Activated CD4-positive, alpha-beta T cell treated with anti-CD3 and anti-CD28 coated beads, Interleukin-2, amount 10 ng/mL, durations not matched to agents 24 days and 14 days (primary cell): ENCODE data around the gene UNC13B. TPM values are rescaled to one million over a fixed set of nuclear protein-coding genes. Genes with fewer than 3 reads are reported as not detected.
"Not testable (repeated sequence)": the region's sequence is repeated elsewhere in the genome, so short reads cannot be mapped to it uniquely, and the experiment has no call there.

Experiments used
- DNase-seq: peaks from one replicate; pipeline ENCODE4 v3.0.0; 2022
- H3K27ac Mint-ChIP-seq: one replicate; pipeline ENCODE4 v1.8.0; 2022; ENCODE audit warnings: mild to moderate bottlenecking, mixed read lengths
- H3K27me3 Mint-ChIP-seq: one replicate; pipeline ENCODE4 v1.8.0; 2022; ENCODE audit warnings: mixed read lengths
- H3K36me3 Mint-ChIP-seq: one replicate; pipeline ENCODE4 v1.8.0; 2022; ENCODE audit warnings: low read depth, mild to moderate bottlenecking, mixed read lengths
- H3K4me1 Mint-ChIP-seq: one replicate; pipeline ENCODE4 v1.8.0; 2021; ENCODE audit warnings: mixed read lengths
- H3K4me3 Mint-ChIP-seq: one replicate; pipeline ENCODE4 v1.8.0; 2022; ENCODE audit warnings: mild to moderate bottlenecking, moderate library complexity, mixed read lengths
- H3K9me3 Mint-ChIP-seq: one replicate; pipeline ENCODE4 v1.8.0; 2021; ENCODE audit warnings: mixed read lengths
- intact Hi-C: fragments of 100-400 bp; cut with micrococcal nuclease; formaldehyde crosslinking; loops from one replicate; pipeline ENCODE4 v1.15.1; 2023
- total RNA-seq: library from RNA; stranded (reverse); gene quantifications from 2 replicates; pipeline ENCODE4 v1.2.3, GENCODE V29; 2022

The UNC13B gene
- total RNA-seq, 1 donor from 2014 or later = 0.51 TPM

DNA sequence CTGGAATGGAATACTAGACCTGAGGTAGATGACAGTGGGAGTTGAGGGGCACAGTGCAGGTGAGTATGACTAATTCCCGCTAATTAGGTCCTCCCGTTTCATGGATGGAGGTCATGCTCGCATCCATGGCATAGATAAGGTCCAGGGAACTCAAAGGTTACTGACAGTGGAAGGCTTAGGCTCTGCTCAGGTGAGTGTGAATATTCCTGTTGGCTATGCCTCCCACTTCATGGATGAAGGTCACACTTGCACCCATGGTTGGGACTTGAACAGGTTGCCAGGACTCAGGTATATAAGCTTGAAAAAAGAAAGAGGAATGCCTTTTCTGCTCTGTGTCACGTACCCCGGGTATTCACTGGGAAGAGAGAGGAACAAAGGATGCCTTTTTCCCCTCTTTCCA lies 19.8 kb upstream of the UNC13B start:
- no peak for DNase-seq
- no peaks in the 10 kb centered on the region for H3K27me3 Mint-ChIP-seq
- intact Hi-C loops = no loop called here
- H3K27ac Mint-ChIP-seq = no peak overlapping the region
- H3K9me3 Mint-ChIP-seq = peaks cover 12% of the 10 kb centered on the region
- H3K4me1 Mint-ChIP-seq = no peaks in the 10 kb centered on the region
- H3K36me3 Mint-ChIP-seq = no peaks in the 10 kb centered on the region
- H3K4me3 Mint-ChIP-seq = no peak overlapping the region

GRCh38 chr9:35147941-35148563 lies 13.8 kb upstream of the UNC13B start:
- H3K27ac Mint-ChIP-seq, H3K4me1 Mint-ChIP-seq, intact Hi-C loops, H3K36me3 Mint-ChIP-seq, H3K27me3 Mint-ChIP-seq, DNase-seq, H3K4me3 Mint-ChIP-seq: not testable (repeated sequence)
- peaks cover 11% of the 10 kb centered on the region for H3K9me3 Mint-ChIP-seq

- intact Hi-C loops = no loop called here
- Mint-ChIP-seq H3K9me3 (peaks cover 5% of the 10 kb centered on the region), H3K36me3 (no peaks in the 10 kb centered on the region), H3K4me3 (no peak overlapping the region), H3K4me1 (no peaks in the 10 kb centered on the region), H3K27ac (no peak overlapping the region), H3K27me3 (no peaks in the 10 kb centered on the region)
- DNase-seq = no peak
These were observed 8.9 kb upstream of the UNC13B start for GRCh38 chr9:35152926-35153325.

GRCh38 chr9:35156781-35157180 lies 5.0 kb upstream of the UNC13B start:
- H3K4me1 Mint-ChIP-seq = peaks cover 7% of the 10 kb centered on the region
- H3K4me3 Mint-ChIP-seq = no peak overlapping the region
- no peaks in the 10 kb centered on the region for H3K9me3 Mint-ChIP-seq
- intact Hi-C loops = no loop called here
- no peak overlapping the region for H3K27ac Mint-ChIP-seq
- H3K36me3 Mint-ChIP-seq = no peaks in the 10 kb centered on the region
- no peak for DNase-seq
- H3K27me3 Mint-ChIP-seq = no peaks in the 10 kb centered on the region

DNA sequence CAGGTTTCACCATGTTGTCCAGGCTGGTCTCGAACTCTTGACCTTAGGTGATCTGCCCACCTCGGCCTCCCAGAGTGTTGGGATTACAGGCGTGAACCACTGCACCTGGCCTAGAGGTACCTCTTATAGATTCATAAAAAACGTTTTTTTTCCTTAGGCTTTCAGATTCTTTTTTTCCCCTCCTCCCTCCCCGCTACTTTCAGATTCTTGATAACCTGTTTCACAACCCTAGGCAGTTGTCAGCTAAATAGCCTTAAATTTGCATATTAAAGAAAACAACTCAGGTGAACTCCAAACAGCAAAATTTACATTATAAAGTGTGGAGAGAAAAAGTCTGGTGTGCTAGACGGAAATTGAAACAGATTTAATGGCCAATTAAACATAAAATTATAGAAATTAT lies 4.0 kb upstream of the UNC13B start:
- H3K4me3 Mint-ChIP-seq, H3K9me3 Mint-ChIP-seq, H3K27me3 Mint-ChIP-seq, intact Hi-C loops, H3K36me3 Mint-ChIP-seq, DNase-seq, H3K27ac Mint-ChIP-seq: not testable (repeated sequence)
- H3K4me1 Mint-ChIP-seq = peaks cover 12% of the 10 kb centered on the region

DNA sequence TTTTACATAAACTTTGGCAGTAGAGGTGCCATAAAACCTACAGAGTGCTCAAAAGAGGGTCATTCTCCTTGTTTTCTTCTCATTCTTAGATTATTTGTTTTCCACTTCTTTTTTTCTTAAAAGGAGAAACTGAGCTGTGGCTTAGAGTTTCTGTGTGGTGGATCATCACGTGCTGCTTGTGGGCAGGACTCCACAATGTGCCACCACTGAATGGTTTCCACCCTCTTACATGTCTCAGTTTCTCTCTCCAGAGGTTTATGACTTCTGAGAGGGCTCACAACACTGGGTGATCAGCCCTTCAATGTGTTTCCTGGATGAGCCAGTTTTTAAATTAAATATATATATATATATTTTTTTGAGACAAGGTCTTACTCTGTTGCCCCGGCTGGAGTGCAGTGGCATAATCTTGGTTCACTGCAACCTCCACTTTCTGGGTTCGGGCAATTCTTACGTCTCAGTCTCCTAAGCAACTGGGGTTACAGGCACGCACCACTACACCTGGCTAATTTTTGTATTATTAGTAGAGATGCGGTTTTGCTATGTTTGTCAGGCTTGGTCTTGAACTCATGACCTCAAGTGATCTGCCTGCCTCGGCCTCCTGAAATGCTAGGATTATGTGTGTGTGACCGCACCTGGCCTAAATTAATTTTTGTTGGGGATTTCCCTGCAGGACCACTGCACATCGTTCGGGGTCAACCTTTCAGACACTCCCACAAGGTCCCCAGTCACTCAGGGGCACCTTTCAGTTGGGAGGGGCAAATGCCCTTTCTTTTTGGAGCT lies 3.1 kb upstream of the UNC13B start:
- H3K4me1 Mint-ChIP-seq = peaks cover 12% of the 10 kb centered on the region
- intact Hi-C loops = no loop called here
- H3K27ac Mint-ChIP-seq = no peak overlapping the region
- H3K9me3 Mint-ChIP-seq = no peaks in the 10 kb centered on the region
- H3K27me3 Mint-ChIP-seq = peaks cover 15% of the 10 kb centered on the region
- H3K36me3 Mint-ChIP-seq = no peaks in the 10 kb centered on the region
- no peak overlapping the region for H3K4me3 Mint-ChIP-seq
- DNase-seq = no peak

DNA sequence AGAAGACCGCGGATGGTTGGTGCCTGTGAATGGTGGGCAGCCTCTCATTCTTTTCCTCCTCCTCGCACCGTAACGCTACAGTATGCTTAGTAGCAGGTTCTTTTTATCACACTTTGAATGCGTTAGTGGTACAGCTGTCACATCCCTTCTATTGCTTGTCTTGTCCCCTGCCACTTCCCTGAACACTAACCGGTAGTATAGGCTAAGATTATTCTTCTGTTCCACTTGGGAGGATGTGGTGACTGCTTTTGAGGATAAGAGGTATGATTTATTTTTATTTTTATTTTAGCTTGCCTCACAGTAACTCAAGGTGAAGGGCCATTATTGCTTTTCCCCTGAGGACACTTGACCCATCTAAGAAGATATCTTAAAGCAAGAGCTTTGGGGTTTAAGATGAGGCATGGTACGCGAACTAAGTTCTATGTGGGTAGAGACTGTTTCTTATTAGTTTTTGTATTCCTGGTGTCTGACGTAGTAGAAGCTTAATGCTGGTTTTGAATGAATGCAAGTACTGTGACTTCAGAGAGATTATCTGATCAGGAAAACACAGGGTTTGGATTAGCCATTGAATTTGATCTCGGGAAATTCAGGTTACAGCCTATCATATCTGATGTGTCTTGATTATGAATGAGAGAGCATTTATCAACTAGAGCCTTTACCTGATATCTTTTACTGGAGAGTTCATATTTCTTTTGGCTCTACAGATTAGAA lies 951 bp downstream of the UNC13B start:
- intact Hi-C loops = no loop called here
- no peak for DNase-seq
- Mint-ChIP-seq H3K4me3 (peak overlapping the region; percentile 89), H3K4me1 (peaks cover 12% of the 10 kb centered on the region), H3K27ac (no peak overlapping the region), H3K36me3 (no peaks in the 10 kb centered on the region), H3K9me3 (no peaks in the 10 kb centered on the region), H3K27me3 (peaks cover 26% of the 10 kb centered on the region)

DNA sequence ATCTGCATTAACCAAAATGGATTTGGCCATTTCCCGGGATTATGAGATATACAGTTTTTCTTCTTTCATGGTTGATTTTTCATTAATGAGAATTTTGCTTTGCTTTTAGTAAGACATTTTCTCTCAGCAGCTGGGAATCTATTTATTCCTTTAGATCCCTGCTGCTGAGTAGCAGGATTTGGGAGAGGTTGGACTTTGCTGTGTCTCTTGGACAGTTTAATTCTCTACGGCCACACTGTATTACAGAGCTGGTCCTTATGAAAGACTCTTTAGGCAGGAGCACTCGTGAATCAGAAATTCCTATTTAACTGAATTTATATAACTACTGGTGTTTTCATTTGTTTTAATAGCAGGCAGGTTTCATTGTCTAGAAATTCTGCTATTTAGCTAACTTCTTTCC lies 1.6 kb downstream of the UNC13B start:
- H3K9me3 Mint-ChIP-seq = no peaks in the 10 kb centered on the region
- DNase-seq = no peak
- intact Hi-C loops = no loop called here
- no peak overlapping the region for H3K27ac Mint-ChIP-seq
- H3K4me1 Mint-ChIP-seq = peaks cover 12% of the 10 kb centered on the region
- H3K36me3 Mint-ChIP-seq = no peaks in the 10 kb centered on the region
- peaks cover 26% of the 10 kb centered on the region for H3K27me3 Mint-ChIP-seq
- H3K4me3 Mint-ChIP-seq = no peak overlapping the region

GRCh38 chr9:35164711-35165110 lies 2.9 kb downstream of the UNC13B start:
- Mint-ChIP-seq H3K36me3 (no peaks in the 10 kb centered on the region), H3K9me3 (no peaks in the 10 kb centered on the region), H3K27ac (no peak overlapping the region), H3K4me1 (peaks cover 11% of the 10 kb centered on the region), H3K4me3 (no peak overlapping the region), H3K27me3 (peaks cover 26% of the 10 kb centered on the region)
- intact Hi-C loops = no loop called here
- no peak for DNase-seq

DNA sequence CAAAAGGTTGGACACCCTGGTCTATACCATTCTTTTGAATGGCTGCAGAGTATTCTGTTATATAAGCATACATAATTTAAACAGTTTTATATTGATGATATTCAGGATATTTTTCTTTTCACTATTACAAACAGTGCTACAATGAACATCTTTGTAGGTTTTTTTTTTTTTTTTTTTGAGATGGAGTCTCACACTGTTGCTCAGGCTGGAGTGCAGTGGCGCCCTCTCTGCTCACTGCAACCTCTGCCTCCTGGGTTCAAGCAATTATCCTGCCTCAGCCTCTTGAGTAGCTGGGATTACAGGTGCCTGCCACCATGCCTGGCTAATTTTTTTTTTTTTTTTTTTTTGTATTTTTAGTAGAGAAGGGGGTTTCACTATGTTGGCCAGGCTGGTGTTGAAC lies 5.6 kb downstream of the UNC13B start:
- H3K9me3 Mint-ChIP-seq, intact Hi-C loops, H3K4me3 Mint-ChIP-seq, DNase-seq, H3K36me3 Mint-ChIP-seq, H3K4me1 Mint-ChIP-seq, H3K27ac Mint-ChIP-seq: not testable (repeated sequence)
- peaks cover 23% of the 10 kb centered on the region for H3K27me3 Mint-ChIP-seq

- intact Hi-C loops = no loop called here
- Mint-ChIP-seq H3K4me3 (no peak overlapping the region), H3K27ac (no peak overlapping the region), H3K36me3 (no peaks in the 10 kb centered on the region), H3K4me1 (no peaks in the 10 kb centered on the region), H3K9me3 (no peaks in the 10 kb centered on the region), H3K27me3 (peaks cover 10% of the 10 kb centered on the region)
- DNase-seq = no peak
These were observed 7.2 kb downstream of the UNC13B start for GRCh38 chr9:35168963-35169362.

- Mint-ChIP-seq H3K4me3 (no peak overlapping the region), H3K4me1 (no peaks in the 10 kb centered on the region), H3K9me3 (no peaks in the 10 kb centered on the region), H3K27ac (no peak overlapping the region), H3K36me3 (no peaks in the 10 kb centered on the region), H3K27me3 (no peaks in the 10 kb centered on the region)
- intact Hi-C loops = no loop called here
- no peak for DNase-seq
These were observed 11.1 kb downstream of the UNC13B start for GRCh38 chr9:35172878-35173277.

DNA sequence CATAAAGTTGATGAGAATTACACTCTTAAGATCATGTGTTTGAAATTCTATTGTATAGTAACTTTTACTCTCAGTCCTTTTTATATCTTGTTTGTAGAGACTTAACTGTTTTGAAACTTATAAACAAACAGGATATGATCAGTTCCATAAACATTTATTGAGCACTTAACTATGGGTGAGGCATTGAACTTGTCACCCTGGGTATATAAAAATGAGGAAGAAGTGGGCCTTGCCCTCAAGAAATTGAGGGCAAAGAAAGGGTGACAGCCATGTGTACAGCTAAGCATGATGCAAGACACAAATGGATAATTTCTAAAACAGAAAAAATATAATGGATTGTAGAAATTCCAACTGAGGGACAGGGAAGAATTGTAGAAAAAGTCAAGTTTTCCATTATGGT lies 15.7 kb downstream of the UNC13B start:
- H3K9me3 Mint-ChIP-seq = no peaks in the 10 kb centered on the region
- H3K27ac Mint-ChIP-seq = no peak overlapping the region
- intact Hi-C loops = no loop called here
- no peak overlapping the region for H3K4me3 Mint-ChIP-seq
- H3K36me3 Mint-ChIP-seq = no peaks in the 10 kb centered on the region
- no peak for DNase-seq
- H3K27me3 Mint-ChIP-seq = no peaks in the 10 kb centered on the region
- H3K4me1 Mint-ChIP-seq = no peaks in the 10 kb centered on the region
